ENCODE data around the gene NPHS1. TPM values are rescaled to one million over a fixed set of nuclear protein-coding genes. Genes with fewer than 3 reads are reported as not detected.

NPHS1 gene
- total and polyA plus RNA-seq, 9 donors = 0.01 to 1.0 (median 0.12) TPM; not detected in 6

GRCh38 chr19:35780058-35780457 is 72.2 kb downstream of the NPHS1 start:
- TF ChIP-seq POLR2A (IDR thresholded peaks at IDR 0.05) (no peak), CTCF (IDR thresholded peaks at IDR 0.05) (no peak), EP300 (IDR thresholded peaks at IDR 0.05) (no peak)
- Histone ChIP-seq H3K4me1 (ENCODE audit: insufficient read depth) (peaks cover 3% of the 10 kb centered on the region), H3K4me3 (no peak overlapping the region), H3K9me3 (no peaks in the 10 kb centered on the region), H3K27me3 (no peaks in the 10 kb centered on the region), H3K27ac (no peak overlapping the region), H3K36me3 (no peaks in the 10 kb centered on the region)
- DNase-seq = no peak
- intact Hi-C loops (cut with DNase I) = loop anchor here in 1 of 4 donors (10.0 kb wide), 1 partner anchor 145 kb away; no protein-coding TSS in a partner anchor
- WGBS, 3 donors = 88 to 95% (median 93%) methylated on average over 16 of the region's 16 CpGs

- no peak for DNase-seq
- no peaks in the 10 kb centered on the region for H3K27me3 ChIP-seq
- TF ChIP-seq CTCF (IDR thresholded peaks at IDR 0.05) = no peak
- TF ChIP-seq EP300 (IDR thresholded peaks at IDR 0.05) = no peak
- TF ChIP-seq POLR2A (IDR thresholded peaks at IDR 0.05) = no peak
- H3K4me1 ChIP-seq (ENCODE audit: insufficient read depth) = peaks cover 7% of the 10 kb centered on the region
- intact Hi-C loops (cut with DNase I) = loop anchor here in 1 of 4 donors (5.0 kb wide), 1 partner anchor 153 kb away; no protein-coding TSS in a partner anchor
- H3K36me3 ChIP-seq = no peaks in the 10 kb centered on the region
- WGBS, 3 donors = 87 to 89% (median 88%) methylated on average over 8 of the region's 8 CpGs
- H3K4me3 ChIP-seq = no peak overlapping the region
- no peaks in the 10 kb centered on the region for H3K9me3 ChIP-seq
- no peak overlapping the region for H3K27ac ChIP-seq
Measured at GRCh38 chr19:35779033-35779432, 73.3 kb downstream of the NPHS1 start.

GRCh38 chr19:35777961-35778360 is 74.3 kb downstream of the NPHS1 start:
- Histone ChIP-seq H3K4me3 (no peak overlapping the region), H3K27ac (no peak overlapping the region), H3K9me3 (no peaks in the 10 kb centered on the region), H3K27me3 (no peaks in the 10 kb centered on the region), H3K36me3 (no peaks in the 10 kb centered on the region), H3K4me1 (ENCODE audit: insufficient read depth) (peaks cover 7% of the 10 kb centered on the region)
- TF ChIP-seq CTCF (IDR thresholded peaks at IDR 0.05) (no peak), EP300 (IDR thresholded peaks at IDR 0.05) (no peak), POLR2A (IDR thresholded peaks at IDR 0.05) (no peak)
- intact Hi-C loops (cut with DNase I) = loop anchor here in 1 of 4 donors (5.0 kb wide), 1 partner anchor 154 kb away; no protein-coding TSS in a partner anchor
- whole genome bisulfite sequencing, 3 donors = 86 to 91% (median 86%) methylated on average over 7 of the region's 7 CpGs
- no peak for DNase-seq

- intact Hi-C loops (cut with DNase I) = loop anchor here in 1 of 4 donors (5.0 kb wide), 1 partner anchor 155 kb away; no protein-coding TSS in a partner anchor
- Histone ChIP-seq H3K4me3 (no peak overlapping the region), H3K36me3 (no peaks in the 10 kb centered on the region), H3K27me3 (no peaks in the 10 kb centered on the region), H3K9me3 (no peaks in the 10 kb centered on the region), H3K4me1 (ENCODE audit: insufficient read depth) (peaks cover 7% of the 10 kb centered on the region), H3K27ac (no peak overlapping the region)
- TF ChIP-seq CTCF (IDR thresholded peaks at IDR 0.05) (no peak), EP300 (IDR thresholded peaks at IDR 0.05) (no peak), POLR2A (IDR thresholded peaks at IDR 0.05) (no peak)
- no peak for DNase-seq
- WGBS, 3 donors = 61 to 69% (median 66%) methylated on average over 19 of the region's 19 CpGs
Measured at GRCh38 chr19:35777086-35777841, 75.0 kb downstream of the NPHS1 start.
